ENCODE results near the gene RDH16. TPM values are rescaled to one million over a fixed set of nuclear protein-coding genes. Genes with fewer than 3 reads are reported as not detected.

RDH16 gene
- total and polyA plus RNA-seq, 7 donors = under 0.01 to 1.1 (median 0.27) TPM; not detected in 2

DNA sequence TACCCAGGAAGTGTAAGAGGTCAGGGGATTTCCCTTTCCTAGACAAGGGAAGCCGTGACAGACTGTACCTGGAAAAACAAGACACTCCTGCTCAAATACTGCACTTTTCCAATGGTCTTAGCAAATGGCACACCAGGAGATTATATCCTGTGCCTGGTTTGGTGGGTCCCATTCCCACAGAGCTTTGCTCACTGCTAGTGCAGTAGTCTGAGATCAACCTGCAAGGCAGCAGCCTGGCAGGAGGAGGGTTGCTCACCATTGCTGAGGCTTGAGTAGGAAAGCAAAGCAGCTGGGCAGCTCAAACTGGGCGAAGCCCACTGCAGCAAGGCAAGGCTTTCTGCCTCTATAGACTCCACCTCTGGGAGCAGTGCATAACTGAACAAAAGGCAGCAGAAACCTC lies 1.0 kb upstream of the RDH16 start:
- Histone ChIP-seq H3K36me3 (no peaks in the 10 kb centered on the region), H3K4me3 (no peak overlapping the region), H3K27me3 (no peaks in the 10 kb centered on the region), H3K27ac (no peak overlapping the region), H3K4me1 (no peaks in the 10 kb centered on the region), H3K9me3 (peaks cover 0 to 5% (median 0%) of the 10 kb centered on the region in 4 donors)
- DNase-seq = no peak
- TF ChIP-seq POLR2AphosphoS5 (IDR thresholded peaks at IDR 0.05) (no peak), POLR2A (IDR thresholded peaks at IDR 0.05) (no peak), EP300 (IDR thresholded peaks at IDR 0.05) (no peak)
- TF ChIP-seq, protein P1, sequence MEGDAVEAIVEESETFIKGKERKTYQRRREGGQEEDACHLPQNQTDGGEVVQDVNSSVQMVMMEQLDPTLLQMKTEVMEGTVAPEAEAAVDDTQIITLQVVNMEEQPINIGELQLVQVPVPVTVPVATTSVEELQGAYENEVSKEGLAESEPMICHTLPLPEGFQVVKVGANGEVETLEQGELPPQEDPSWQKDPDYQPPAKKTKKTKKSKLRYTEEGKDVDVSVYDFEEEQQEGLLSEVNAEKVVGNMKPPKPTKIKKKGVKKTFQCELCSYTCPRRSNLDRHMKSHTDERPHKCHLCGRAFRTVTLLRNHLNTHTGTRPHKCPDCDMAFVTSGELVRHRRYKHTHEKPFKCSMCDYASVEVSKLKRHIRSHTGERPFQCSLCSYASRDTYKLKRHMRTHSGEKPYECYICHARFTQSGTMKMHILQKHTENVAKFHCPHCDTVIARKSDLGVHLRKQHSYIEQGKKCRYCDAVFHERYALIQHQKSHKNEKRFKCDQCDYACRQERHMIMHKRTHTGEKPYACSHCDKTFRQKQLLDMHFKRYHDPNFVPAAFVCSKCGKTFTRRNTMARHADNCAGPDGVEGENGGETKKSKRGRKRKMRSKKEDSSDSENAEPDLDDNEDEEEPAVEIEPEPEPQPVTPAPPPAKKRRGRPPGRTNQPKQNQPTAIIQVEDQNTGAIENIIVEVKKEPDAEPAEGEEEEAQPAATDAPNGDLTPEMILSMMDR (IDR thresholded peaks at IDR 0.05) = no peak
- intact Hi-C loops (cut with DNase I) = no loop called here
- 66 to 79% methylated on average over 2 of the region's 2 CpGs for WGBS, 2 donors

DNA sequence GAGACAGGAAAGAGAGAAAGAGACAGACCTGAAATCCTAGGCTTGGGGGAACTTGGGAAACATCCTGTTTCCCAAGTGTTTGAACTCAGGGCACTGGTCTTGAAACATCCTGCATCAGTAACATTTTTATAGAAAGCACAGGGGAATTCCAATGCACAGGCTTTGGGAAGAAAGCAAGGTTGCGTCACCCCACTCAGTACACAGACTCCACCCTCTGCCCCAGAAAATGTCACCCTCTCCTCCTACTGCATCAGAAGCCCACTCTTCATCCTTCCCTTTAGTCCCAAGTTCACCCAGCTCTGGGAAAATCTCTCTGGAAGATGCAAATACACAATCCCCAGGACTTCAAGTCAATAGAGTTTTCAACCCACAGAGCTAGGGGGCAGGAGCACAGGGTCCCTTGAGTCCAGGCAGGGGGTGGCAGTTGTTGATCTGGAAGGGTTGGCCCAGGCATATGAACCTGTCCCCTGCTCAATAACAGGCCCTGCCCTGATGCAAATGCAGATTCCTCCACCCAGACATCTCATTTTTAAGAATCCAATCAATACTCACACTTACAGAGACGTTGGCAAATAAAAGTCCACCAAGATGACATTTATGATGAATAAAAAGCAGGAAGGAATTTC lies 1.7 kb downstream of the RDH16 start:
- Histone ChIP-seq H3K9me3 (peaks cover 0 to 5% (median 0%) of the 10 kb centered on the region in 4 donors), H3K36me3 (no peaks in the 10 kb centered on the region), H3K27ac (no peak overlapping the region), H3K4me3 (no peak overlapping the region), H3K4me1 (no peaks in the 10 kb centered on the region), H3K27me3 (no peaks in the 10 kb centered on the region)
- 73 to 80% methylated on average over 2 of the region's 2 CpGs for WGBS, 2 donors
- TF ChIP-seq, protein P1 (IDR thresholded peaks at IDR 0.05) = no peak
- no peak for TF ChIP-seq POLR2AphosphoS5 (IDR thresholded peaks at IDR 0.05)
- no peak for TF ChIP-seq POLR2A (IDR thresholded peaks at IDR 0.05)
- TF ChIP-seq EP300 (IDR thresholded peaks at IDR 0.05) = no peak
- intact Hi-C loops (cut with DNase I) = no loop called here
- DNase-seq = no peak

DNA sequence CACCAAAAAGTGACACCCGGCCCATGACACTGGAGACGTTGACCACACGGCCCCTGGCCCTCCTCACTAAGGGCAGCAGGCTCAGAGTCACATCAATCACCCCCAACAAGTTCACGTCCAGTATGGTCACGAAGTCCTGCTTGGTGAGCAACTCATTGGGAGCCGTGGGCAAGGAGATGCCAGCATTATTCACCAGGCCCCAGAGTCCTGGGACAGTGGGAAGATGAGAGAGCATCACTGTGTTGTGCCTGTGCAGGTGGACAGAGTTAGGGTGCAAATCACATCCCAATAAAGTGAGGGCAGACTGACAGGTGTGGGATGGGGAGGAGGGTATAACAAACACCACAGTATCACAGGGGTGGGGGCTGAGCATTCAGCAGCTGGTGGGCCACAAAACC lies 2.5 kb downstream of the RDH16 start:
- Histone ChIP-seq H3K4me1 (no peaks in the 10 kb centered on the region), H3K27ac (no peak overlapping the region), H3K9me3 (peaks cover 0 to 5% (median 0%) of the 10 kb centered on the region in 4 donors), H3K36me3 (no peaks in the 10 kb centered on the region), H3K4me3 (no peak overlapping the region), H3K27me3 (no peaks in the 10 kb centered on the region)
- TF ChIP-seq EP300 (IDR thresholded peaks at IDR 0.05) = no peak
- no peak for TF ChIP-seq POLR2A (IDR thresholded peaks at IDR 0.05)
- TF ChIP-seq, protein P1 (IDR thresholded peaks at IDR 0.05) = no peak
- DNase-seq = no peak
- 81 to 90% methylated on average over 6 of the region's 6 CpGs for WGBS, 2 donors
- intact Hi-C loops (cut with DNase I) = no loop called here

DNA sequence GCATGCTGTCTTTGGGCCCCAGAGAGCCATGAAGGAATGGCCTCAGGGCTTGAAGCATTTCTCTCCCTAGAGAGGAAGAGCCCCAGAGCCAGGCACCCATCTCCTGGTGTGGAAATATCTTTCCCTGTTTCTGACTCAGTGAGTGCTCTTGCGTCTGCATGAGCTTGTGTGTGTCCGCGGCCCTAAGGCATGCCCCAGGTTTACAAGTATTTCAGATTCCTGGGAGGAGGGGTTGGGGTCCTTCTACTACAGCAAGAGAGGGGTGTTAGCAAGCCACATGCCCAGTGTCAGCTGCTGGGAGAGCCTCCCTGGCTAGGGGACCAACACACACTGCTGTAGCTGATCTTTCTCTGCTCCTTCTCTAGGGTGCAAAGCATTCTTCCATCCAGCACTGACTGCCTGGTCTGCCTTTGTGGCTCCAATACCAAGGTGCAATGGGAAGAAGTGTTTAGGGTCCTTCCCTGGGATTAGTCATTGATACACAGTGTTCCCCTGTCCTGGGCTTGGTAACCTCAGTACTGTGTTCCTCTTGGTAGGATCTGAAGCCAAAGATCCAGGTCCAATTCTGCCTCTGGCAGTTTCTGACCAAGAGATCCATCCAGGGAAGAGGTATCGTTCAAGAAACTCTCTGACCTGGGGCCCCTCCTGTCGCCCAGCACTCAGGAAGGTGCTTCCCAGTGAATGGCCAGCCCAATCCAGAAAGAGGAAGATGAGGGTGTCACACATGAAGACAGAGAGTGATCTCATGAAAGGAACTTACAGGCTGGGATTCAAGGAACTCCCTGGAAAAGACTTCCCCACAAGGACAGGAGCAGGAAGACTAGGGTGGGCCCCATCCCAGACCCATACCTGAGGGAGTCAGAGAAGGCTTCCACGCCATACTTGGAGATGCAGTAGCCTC lies 3.1 kb downstream of the RDH16 start:
- no peak overlapping the region for H3K4me3 ChIP-seq
- DNase-seq = no peak
- H3K4me1 ChIP-seq = no peaks in the 10 kb centered on the region
- no peak overlapping the region for H3K27ac ChIP-seq
- H3K36me3 ChIP-seq = no peaks in the 10 kb centered on the region
- intact Hi-C loops (cut with DNase I) = no loop called here
- TF ChIP-seq, protein P1 (IDR thresholded peaks at IDR 0.05) = no peak
- TF ChIP-seq POLR2A (IDR thresholded peaks at IDR 0.05) (no peak), POLR2AphosphoS5 (IDR thresholded peaks at IDR 0.05) (no peak), EP300 (IDR thresholded peaks at IDR 0.05) (no peak)
- H3K27me3 ChIP-seq = no peaks in the 10 kb centered on the region
- 95 to 96% methylated on average over 6 of the region's 6 CpGs for WGBS, 2 donors
- peaks cover 0 to 5% (median 0%) of the 10 kb centered on the region in 4 donors for H3K9me3 ChIP-seq
